PFSK-1 (cell line): ENCODE measurements around the gene PREP.

Experiments
- FOXP2 ChIP-seq: optimal IDR thresholded peaks from 2 replicates; pipeline ENCODE3; 2011; ENCODE audit warnings: borderline replicate concordance, control low read depth, inconsistent platforms; ENCODE audit not compliant: insufficient read depth; ENCODE audit errors: extremely low read length, extremely low read depth
- POLR2AphosphoS5 ChIP-seq: IDR thresholded peaks from 2 replicates; pipeline ENCODE4 v1.6.1; 2012; ENCODE audit warnings: low read depth, mild to moderate bottlenecking, control low read depth, low read length, moderate library complexity
- REST ChIP-seq, 2 experiments: IDR thresholded peaks; 2 replicates each; pipeline versions ENCODE4 v1.6.1 to v1.8.0; 2011 to 2012; ENCODE audit warnings: low read depth in 2 of 2, low read length in 2 of 2, control low read depth in 1 of 2, inconsistent platforms in 1 of 2, mild to moderate bottlenecking in 1 of 2, moderate library complexity in 1 of 2; ENCODE audit not compliant: insufficient read depth in 1 of 2
- SIN3A ChIP-seq: IDR thresholded peaks from 2 replicates; pipeline ENCODE4 v1.6.1; 2012; ENCODE audit warnings: mild to moderate bottlenecking, low read length, moderate library complexity, borderline replicate concordance; ENCODE audit not compliant: insufficient read depth
- TAF1 ChIP-seq: IDR thresholded peaks from 2 replicates; pipeline ENCODE4 v1.6.1; 2012; ENCODE audit warnings: low read length, control low read depth, borderline replicate concordance; ENCODE audit not compliant: insufficient read depth

GRCh38 chr6:105321207-105321606, 81.7 kb downstream of the PREP start:
- TF ChIP-seq TAF1: no peak
- TF ChIP-seq POLR2AphosphoS5: no peak
- no peak for TF ChIP-seq REST (IDR thresholded peaks at IDR 0.05; ENCODE audit: insufficient read depth in 1 of 2, low read depth in 2 of 2, low read length in 2 of 2)
- TF ChIP-seq SIN3A: no peak
- no peak for TF ChIP-seq FOXP2
